DMS153 treated with DMSO at 0.1 percent for 48 hours (cell line): Measurements from ENCODE around the gene MAN2B1.
A peak's percentile ranks its signal among the peaks of the same experiment; 100 is the strongest.
"Not testable (repeated sequence)": the region's sequence is repeated elsewhere in the genome, so short reads cannot be mapped to it uniquely, and the experiment has no call there.

Source experiments
- DNase-seq: peaks from one replicate; lab custom pipeline; 2025; ENCODE audit not compliant: unreplicated experiment; lab: John Stamatoyannopoulos, UW

Gene MAN2B1

DNA sequence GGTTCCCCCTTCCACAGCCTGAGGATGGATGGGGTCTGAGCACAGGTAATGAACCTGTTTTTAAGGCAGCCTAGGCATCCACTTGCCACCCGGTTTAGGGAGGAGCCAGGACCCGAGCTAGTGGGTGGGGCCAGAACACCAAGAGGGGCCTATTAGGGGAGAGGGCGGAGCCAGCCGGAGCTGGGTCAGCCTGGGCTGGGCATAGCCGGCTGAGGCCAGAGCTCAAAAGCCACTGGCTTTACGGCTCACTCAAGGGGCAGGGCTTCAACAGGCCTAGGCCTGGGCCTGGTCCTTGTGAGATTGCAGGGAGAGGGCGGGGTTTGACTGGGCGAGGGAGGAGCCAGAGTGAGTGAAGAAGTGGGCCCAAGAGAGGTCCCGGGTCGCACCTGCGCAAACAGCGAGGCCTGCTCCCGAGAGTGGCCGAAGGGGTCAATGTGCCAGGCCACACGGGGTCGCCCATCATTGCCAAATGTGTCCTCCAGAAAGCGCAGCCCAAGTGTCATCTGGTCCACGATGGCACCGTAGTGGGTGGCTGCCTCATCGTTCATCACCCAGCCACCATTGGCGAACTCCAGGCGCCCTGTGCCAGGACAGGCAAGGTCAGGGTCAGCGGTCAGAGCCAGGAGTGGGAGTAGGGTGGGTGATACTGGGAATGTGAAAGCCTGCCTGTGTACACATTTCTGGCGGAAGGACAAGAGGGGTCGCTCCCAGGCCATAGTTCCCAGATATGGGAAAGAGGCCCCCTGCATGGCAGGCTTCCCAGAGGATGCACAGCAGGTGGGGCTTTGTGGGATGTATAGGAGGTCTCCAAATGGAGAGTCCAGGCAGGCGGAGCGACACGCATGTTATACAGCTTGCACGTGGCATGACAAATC, 1.9 kb downstream of the MAN2B1 start:
- no peak for DNase-seq

DNA sequence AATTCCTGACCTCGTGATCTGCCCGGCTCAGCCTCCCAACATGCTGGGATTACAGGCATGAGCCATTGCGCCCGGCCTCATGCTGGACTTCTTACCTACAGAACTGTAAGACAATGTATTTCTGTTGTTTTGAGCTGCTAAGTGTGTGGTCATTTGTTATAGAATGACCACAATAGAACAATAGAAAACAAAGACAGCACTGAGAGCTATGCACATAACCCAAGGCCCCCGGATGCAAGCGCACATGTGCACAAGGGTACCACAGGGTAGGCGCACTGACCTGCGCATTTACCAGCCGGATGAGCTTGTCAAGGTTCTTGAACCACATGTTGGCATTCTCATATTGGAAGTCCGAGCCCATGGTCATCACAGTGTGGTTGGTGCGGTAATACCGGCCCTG, 5.6 kb downstream of the MAN2B1 start:
- no peak for DNase-seq

DNA sequence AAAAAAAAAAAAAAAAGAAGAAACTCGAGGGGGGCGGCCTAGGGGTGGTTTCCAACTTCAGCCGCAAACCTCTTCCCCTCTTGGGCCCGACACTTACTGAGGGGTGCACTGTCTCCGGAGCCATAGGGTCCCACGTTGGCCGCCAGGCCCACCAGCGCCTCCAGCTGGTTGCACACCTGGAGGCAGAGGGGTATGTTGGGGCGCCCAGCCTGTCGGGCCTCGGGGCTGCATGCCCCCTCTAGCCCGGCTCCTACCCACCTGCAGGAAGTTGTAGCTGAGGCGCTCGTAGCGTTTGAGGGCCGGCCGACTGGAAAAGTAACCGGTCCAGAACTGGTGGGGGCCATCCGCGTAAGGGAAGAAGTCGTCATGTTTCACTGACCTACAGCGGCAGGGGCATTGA, 8.6 kb downstream of the MAN2B1 start:
- no peak for DNase-seq

GRCh38 chr19:12656899-12657571, 9.5 kb downstream of the MAN2B1 start:
- no peak for DNase-seq

- no peak for DNase-seq
Observed at GRCh38 chr19:12655546-12655945, 11.0 kb downstream of the MAN2B1 start.

- DNase-seq: no peak
Observed at GRCh38 chr19:12652219-12652618, 14.3 kb downstream of the MAN2B1 start.

DNA sequence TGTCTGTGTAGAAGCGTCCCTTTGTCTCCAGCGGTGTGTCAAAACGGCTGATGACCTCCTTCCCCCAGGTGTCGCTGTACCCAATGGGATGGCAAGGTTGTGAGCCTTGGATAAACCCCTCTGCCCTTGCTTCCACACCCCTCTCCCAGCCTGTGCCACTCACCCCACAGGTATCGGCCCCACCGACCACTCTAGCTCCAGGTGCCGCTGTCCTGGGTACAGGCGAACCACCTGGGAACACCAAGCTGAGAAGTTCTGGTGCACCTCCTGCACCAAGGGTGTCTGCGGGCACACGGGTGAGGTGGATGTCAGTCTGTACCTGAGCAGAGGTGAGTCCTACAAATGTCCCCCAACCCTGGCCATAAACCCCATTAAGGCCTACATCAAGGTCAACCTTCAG, 16.6 kb downstream of the MAN2B1 start:
- DNase-seq: no peak

- DNase-seq: no peak
Observed at GRCh38 chr19:12648088-12648487, 18.5 kb downstream of the MAN2B1 start.

- peak; percentile 9 for DNase-seq
Observed at GRCh38 chr19:12647490-12648071, 19.0 kb downstream of the MAN2B1 start.

GRCh38 chr19:12647047-12647446, 19.5 kb downstream of the MAN2B1 start:
- no peak for DNase-seq

GRCh38 chr19:12646551-12646950, 20.0 kb downstream of the MAN2B1 start:
- no peak for DNase-seq

DNA sequence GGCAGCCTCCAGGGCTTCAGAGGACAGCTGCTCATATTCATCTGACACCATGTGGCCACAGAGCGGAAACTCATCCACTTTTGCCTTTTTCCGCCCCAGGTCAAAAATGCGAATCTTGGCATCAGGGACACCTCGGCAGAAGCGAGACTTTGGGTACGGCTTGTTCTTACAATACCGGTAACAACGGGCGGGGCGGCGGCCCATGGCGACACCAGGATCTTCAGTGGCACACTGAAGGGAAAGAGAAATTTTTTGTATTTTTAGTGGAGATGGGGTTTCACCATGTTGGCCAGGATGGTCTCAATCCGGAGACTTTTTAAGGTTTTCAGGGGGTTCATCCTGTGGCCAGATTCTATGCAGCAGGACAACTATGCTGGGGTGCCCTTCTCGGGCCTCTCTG, 22.8 kb downstream of the MAN2B1 start:
- DNase-seq: not testable (repeated sequence)

DNA sequence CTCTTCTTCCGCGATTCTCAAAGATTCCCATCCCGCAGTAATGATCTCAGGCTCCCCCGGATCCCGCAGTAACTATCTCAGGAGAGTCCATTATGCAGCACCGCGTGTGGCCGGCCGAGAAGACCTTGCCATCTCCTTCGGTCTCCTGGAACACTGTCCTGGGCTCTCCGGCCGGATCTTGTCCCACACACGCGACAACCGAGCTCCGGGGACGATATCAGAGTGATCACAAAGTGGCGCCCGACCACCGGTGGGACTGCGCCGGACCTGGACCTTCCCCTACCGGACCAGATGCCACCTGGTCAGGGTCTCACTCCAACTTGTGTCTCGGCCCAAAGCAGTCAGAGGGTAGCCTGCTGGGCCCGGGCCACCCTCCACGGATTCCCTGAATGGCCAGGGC, 24.0 kb downstream of the MAN2B1 start:
- no peak for DNase-seq

- DNase-seq: no peak
Observed at GRCh38 chr19:12641456-12641855, 25.1 kb downstream of the MAN2B1 start.

DNA sequence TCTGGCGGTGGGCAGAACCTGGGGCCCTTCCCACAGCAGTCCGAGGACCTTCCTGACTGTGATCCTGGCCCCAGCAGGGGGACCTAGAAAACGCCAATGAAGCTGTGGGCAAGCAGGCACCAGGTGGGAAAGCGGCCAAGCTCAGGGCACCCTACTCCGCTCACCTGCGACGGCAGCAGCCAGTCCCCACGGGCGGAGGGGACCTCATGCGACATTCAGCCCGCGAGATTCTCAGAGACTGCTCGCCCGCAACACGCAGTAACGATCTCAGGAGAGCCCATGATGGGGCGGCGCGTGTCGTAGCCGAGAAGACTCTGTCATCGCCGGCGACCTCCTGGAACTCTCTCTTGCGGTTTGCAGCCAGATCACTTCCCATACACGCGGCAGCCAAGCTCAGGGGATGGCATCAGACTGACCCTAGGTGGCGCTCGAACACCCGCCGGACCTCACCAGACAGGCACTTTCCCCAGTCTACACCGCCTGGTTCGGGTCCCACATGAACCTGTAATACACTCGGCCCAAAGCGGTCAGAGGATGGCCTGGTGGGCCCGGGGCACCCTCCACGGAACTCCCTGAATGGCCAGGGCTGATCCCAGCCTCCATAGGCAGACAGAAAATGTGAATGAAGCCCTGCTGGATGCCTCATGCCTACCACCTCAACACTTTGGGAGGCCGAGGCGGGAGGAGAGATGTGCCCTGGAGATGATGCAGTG, 26.5 kb downstream of the MAN2B1 start:
- no peak for DNase-seq

- DNase-seq: no peak
Observed at GRCh38 chr19:12638611-12639182, 27.8 kb downstream of the MAN2B1 start.

GRCh38 chr19:12636631-12637030, 29.9 kb downstream of the MAN2B1 start:
- no peak for DNase-seq

GRCh38 chr19:12629215-12629614, 37.3 kb downstream of the MAN2B1 start:
- no peak for DNase-seq

DNA sequence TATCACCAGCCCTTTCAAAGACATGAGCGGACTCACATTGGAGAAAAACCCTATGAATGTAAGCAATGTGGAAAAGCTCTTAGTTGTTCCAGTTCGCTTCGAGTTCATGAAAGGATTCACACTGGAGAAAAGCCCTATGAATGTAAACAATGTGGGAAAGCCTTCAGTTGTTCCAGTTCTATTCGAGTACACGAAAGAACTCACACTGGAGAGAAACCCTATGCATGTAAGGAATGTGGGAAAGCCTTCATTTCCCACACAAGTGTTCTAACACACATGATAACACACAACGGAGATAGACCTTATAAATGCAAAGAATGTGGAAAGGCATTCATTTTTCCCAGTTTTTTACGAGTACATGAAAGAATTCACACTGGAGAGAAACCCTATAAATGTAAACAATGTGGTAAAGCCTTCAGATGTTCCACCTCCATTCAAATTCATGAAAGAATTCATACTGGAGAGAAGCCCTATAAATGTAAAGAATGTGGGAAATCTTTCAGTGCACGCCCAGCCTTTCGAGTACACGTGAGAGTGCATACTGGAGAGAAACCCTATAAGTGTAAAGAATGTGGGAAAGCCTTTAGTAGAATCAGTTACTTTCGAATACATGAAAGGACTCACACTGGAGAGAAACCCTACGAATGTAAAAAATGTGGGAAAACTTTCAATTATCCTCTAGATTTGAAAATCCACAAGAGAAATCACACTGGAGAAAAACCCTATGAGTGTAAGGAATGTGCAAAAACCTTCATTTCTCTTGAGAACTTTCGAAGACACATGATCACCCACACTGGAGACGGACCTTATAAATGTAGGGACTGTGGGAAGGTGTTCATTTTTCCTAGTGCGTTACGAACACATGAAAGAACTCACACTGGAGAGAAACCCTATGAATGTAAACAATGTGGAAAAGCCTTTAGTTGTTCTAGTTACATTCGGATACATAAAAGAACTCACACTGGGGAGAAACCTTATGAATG, 38.2 kb downstream of the MAN2B1 start:
- no peak for DNase-seq

- DNase-seq: no peak
Observed at GRCh38 chr19:12626958-12627357, 39.6 kb downstream of the MAN2B1 start.
